HL-60 (cell line): Measurements from ENCODE around the gene MYH10.

Source experiments
- CTCF ChIP-seq: IDR thresholded peaks from one replicate; pipeline ENCODE4 v1.5.1; 2011; ENCODE audit warnings: low read length, control low read depth, inconsistent platforms; ENCODE audit not compliant: insufficient read depth
- POLR2AphosphoS5 ChIP-seq: IDR thresholded peaks from 2 replicates; pipeline ENCODE4 v1.6.1; 2012; ENCODE audit warnings: low read depth
- REST ChIP-seq: IDR thresholded peaks from 2 replicates; pipeline ENCODE4 v1.6.1; 2012; ENCODE audit warnings: low read depth; ENCODE audit not compliant: insufficient replicate concordance

GRCh38 chr17:8474826-8475225 lies 155.7 kb downstream of the MYH10 start:
- TF ChIP-seq CTCF (no peak), REST (no peak), POLR2AphosphoS5 (no peak)
